Mesothelial cell of epicardium (in vitro differentiated cells): ENCODE results near the gene MGAT4A. TPM values are rescaled to one million over a fixed set of nuclear protein-coding genes. Genes with fewer than 3 reads are reported as not detected.
"Not testable (repeated sequence)": the region's sequence is repeated elsewhere in the genome, so short reads cannot be mapped to it uniquely, and the experiment has no call there.

Source experiments
- DNase-seq, 2 experiments: peaks; one replicate each; pipeline ENCODE4 v3.0.0; 2021; ENCODE audit warnings: low spot score in 2 of 2; ENCODE audit not compliant: unreplicated experiment in 2 of 2
- H3K27ac Mint-ChIP-seq: 2 replicates; pipeline ENCODE4 v1.8.0; 2021; ENCODE audit warnings: mixed read lengths
- H3K27me3 Mint-ChIP-seq: 2 replicates; pipeline ENCODE4 v1.8.0; 2021; ENCODE audit warnings: low read depth, mixed read lengths
- H3K36me3 Mint-ChIP-seq: 2 replicates; pipeline ENCODE4 v1.8.0; 2021; ENCODE audit warnings: mixed read lengths
- H3K4me1 Mint-ChIP-seq: 2 replicates; pipeline ENCODE4 v1.8.0; 2021; ENCODE audit warnings: mixed read lengths
- H3K4me3 Mint-ChIP-seq: 2 replicates; pipeline ENCODE4 v1.8.0; 2021; ENCODE audit warnings: mild to moderate bottlenecking, moderate library complexity, mixed read lengths
- H3K9me3 Mint-ChIP-seq: 2 replicates; pipeline ENCODE4 v1.8.0; 2021; ENCODE audit warnings: mixed read lengths
- total RNA-seq: library from RNA; stranded (reverse); gene quantifications from 3 replicates; pipeline ENCODE4 v1.2.1, GENCODE V29; 2021
- TF ChIP-seq, protein P1 (sequence below): fragments of 200-600 bp; sonication (generic); IDR thresholded peaks from one replicate; pipeline ENCODE4 v1.5.0; 2021; ENCODE audit warnings: antibody characterized with exemption; ENCODE audit not compliant: unreplicated experiment

MGAT4A gene
- total RNA-seq, 1 donor from 2014 or later = 15.0 TPM

DNA sequence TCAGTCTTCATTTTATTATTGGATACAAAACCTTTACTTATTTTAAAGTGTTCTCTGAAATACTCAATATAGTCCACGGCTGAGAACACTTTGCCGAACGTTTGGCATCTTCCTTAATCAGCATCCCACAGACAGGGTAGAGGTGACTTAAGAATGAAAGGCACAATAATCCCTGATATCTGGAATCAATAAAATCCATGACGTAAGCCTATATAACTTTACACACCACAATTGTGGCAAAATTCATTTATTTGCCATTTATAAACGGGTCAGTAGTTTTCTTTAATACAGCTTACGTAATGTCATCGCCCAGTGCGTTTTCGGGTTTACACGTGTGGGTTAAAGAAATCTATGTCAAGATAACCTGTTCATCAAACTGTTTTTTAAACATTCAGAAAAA is 1.3 kb downstream of the MGAT4A start:
- Mint-ChIP-seq H3K9me3 (peaks cover 5% of the 10 kb centered on the region), H3K27me3 (peaks cover 25% of the 10 kb centered on the region), H3K4me1 (peaks cover 14% of the 10 kb centered on the region), H3K27ac (peak overlapping the region; percentile 12), H3K4me3 (peak overlapping the region; percentile 70), H3K36me3 (no peaks in the 10 kb centered on the region)
- TF ChIP-seq, protein P1, sequence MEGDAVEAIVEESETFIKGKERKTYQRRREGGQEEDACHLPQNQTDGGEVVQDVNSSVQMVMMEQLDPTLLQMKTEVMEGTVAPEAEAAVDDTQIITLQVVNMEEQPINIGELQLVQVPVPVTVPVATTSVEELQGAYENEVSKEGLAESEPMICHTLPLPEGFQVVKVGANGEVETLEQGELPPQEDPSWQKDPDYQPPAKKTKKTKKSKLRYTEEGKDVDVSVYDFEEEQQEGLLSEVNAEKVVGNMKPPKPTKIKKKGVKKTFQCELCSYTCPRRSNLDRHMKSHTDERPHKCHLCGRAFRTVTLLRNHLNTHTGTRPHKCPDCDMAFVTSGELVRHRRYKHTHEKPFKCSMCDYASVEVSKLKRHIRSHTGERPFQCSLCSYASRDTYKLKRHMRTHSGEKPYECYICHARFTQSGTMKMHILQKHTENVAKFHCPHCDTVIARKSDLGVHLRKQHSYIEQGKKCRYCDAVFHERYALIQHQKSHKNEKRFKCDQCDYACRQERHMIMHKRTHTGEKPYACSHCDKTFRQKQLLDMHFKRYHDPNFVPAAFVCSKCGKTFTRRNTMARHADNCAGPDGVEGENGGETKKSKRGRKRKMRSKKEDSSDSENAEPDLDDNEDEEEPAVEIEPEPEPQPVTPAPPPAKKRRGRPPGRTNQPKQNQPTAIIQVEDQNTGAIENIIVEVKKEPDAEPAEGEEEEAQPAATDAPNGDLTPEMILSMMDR = no peak
- no peak for DNase-seq

DNA sequence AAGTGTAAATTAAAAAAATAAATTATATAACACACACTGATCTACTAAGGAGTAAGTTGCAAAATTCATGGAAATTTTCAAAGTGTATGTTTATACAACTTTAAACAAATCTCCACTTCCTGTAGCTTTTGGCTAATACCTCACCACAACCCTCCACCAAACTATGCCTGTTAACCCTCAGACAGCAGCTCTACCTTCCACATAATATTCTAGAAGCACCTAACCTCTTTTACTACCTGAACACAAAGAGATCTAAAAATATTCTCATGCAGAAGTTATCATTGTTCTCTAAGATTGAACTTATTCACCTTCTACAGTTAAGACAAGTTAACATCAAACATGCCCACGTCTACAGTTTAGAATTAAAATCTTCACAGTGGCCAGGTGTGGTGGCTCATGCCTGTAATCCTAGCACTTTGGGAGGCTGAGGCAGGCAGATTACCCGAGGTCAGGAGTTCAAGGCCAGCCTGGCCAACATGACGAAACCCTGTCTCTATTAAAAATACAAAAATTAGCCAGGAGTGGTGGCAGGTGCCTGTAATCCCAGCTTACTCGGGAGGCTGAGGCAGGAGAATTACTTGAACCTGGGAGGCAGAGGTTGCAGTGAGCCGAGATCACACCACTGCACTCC is 2.7 kb downstream of the MGAT4A start:
- peaks cover 14% of the 10 kb centered on the region for H3K4me1 Mint-ChIP-seq
- H3K9me3 Mint-ChIP-seq, H3K4me3 Mint-ChIP-seq, H3K27ac Mint-ChIP-seq, H3K36me3 Mint-ChIP-seq, DNase-seq: not testable (repeated sequence)
- peaks cover 24% of the 10 kb centered on the region for H3K27me3 Mint-ChIP-seq

DNA sequence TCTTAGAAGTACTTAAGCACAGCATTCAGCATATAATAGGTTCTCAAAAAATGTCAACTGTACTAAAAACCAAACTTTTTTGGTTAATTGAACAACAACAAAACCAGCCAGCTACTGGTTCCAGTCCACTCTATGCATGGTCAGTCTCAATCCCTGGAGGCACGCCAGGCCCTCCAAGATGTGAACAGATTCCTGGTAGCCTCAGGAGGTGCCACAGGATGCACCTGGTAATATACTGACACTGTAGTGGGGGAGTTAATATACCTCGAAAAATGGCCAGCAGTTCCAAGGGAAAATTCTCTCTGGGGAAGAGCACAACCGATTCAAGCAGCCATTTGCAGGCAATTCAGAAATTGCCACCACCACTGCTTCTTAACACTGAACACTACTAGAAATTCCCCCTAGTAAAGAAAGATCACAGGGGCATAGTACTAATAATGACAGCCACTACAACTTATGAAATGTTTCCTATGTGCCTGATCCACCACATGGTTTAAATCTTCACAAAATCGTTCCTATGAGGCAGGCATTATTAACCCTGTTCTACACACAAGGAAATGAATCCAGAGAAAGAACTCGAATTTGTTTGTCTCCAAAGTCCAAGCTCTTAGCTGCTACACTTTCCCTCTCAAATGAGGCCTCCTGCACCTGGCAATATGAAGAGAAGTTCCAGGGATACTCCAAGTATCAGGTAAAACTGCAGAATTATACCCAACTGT is 3.4 kb downstream of the MGAT4A start:
- H3K36me3 Mint-ChIP-seq = peaks cover 6% of the 10 kb centered on the region
- H3K4me1 Mint-ChIP-seq = peaks cover 13% of the 10 kb centered on the region
- peaks cover 1% of the 10 kb centered on the region for H3K9me3 Mint-ChIP-seq
- DNase-seq = no peak
- H3K4me3 Mint-ChIP-seq = no peak overlapping the region
- TF ChIP-seq, protein P1 = no peak
- H3K27ac Mint-ChIP-seq = no peak overlapping the region
- H3K27me3 Mint-ChIP-seq = peaks cover 22% of the 10 kb centered on the region

DNA sequence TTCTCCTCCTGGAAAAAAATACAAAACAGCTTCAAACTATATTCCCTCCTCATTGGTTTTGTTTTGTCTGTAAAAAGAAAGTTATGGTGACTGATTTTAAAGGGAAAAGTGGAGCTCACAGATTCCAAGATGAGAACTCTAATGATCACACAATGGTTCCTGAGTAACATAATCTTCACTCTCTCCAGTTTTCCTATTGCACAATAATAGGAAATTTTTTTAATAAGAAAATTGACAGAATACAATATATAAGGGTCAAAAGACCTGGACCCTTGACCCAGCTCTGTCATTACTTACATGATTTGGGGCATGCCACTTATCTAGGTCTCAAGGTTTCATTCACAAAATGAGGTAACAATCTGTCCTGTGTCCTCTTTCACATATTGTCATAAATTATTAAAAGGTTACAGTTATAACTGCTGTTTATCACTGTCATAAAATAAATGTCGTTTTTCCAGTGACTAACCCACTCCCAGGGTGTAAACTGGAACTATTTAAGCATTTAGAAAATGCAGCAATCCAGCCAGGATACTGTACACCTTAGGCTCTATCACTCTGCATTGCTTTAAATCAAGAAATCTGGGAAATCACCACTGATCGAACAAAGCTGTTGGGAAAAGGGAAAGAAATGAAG is 4.1 kb downstream of the MGAT4A start:
- Mint-ChIP-seq H3K27ac (no peak overlapping the region), H3K9me3 (no peaks in the 10 kb centered on the region), H3K36me3 (peaks cover 11% of the 10 kb centered on the region), H3K4me3 (no peak overlapping the region), H3K27me3 (peaks cover 19% of the 10 kb centered on the region), H3K4me1 (peaks cover 10% of the 10 kb centered on the region)
- TF ChIP-seq, protein P1 = no peak
- DNase-seq = no peak

DNA sequence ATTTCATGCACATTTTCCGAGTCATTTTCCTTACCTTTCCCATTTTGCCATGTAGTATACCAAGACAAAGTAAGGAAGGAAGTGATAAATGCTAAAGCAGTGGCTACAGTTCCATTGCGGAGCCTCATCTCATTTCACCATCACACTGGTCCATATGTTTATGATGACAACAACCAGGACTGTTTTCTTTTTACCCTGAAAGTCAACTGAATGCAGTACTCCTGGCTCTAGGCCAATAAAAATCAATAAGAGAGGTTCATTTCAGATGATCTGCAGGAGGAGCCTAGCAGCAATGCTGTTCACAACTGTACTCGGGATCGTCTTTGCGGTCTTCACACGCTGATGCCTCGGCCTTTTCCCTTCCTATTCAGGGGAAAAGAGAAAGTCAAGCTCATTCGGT is 4.7 kb downstream of the MGAT4A start:
- Mint-ChIP-seq H3K9me3 (peaks cover under 1% of the 10 kb centered on the region), H3K4me3 (no peak overlapping the region), H3K4me1 (peaks cover 6% of the 10 kb centered on the region), H3K27me3 (peaks cover 19% of the 10 kb centered on the region), H3K27ac (no peak overlapping the region), H3K36me3 (peaks cover 14% of the 10 kb centered on the region)
- no peak for DNase-seq
- TF ChIP-seq, protein P1 = no peak

DNA sequence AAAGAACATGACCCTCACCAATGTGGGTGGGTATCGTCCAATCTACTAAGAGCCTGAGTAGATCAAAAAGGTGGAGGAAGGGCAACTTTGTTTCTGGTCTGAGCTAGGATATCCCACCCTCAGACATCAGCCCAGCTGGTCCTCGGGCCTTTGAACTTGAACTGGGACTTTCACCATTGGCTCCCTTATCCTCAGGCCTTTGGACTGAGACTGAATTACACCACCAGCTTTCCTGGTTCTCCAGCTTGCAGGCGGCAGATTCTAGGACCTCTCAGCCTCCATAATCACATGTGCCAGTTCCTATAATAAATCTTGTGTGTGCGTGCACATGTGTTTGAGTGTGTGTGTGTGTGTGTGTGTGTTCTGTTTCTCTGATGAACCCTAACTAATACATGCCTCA is 10.6 kb downstream of the MGAT4A start:
- Mint-ChIP-seq H3K9me3 (peaks cover 13% of the 10 kb centered on the region), H3K27me3 (no peaks in the 10 kb centered on the region), H3K4me3 (no peak overlapping the region), H3K4me1 (no peaks in the 10 kb centered on the region), H3K27ac (no peak overlapping the region), H3K36me3 (peaks cover 26% of the 10 kb centered on the region)
- no peak for DNase-seq
- TF ChIP-seq, protein P1 = no peak
